ENCODE data around the gene RNF8. TPM values are rescaled to one million over a fixed set of nuclear protein-coding genes. Genes with fewer than 3 reads are reported as not detected.

RNF8 gene
- total and polyA plus RNA-seq, 2 donors (not counting 1 experiment from before 2014, with no cell fraction given): 19.5 to 20.6 TPM

DNA sequence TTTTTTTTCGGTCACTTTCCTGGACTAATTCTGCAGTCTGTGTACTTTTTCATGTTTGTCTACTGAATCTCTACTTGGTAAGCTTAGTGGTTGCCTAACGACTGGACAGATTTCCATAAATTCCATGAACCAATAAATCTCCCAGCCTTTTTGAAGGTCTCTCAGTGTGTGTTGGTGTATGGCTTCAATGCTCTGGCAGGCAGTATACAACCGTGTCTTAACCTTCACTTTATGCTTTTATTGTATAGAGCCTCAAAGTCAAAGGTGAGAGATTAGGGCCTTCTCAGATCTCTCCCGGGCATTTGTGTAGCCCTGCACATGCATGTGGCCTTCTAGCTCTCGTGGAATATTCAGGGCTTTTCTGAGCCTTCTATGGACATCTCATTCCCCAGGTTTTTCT is 64.9 kb downstream of the RNF8 start:
- no peak overlapping the region for H3K27ac ChIP-seq (ENCODE audit: insufficient read depth, low read length)
- H3K27me3 ChIP-seq (ENCODE audit: control insufficient read depth, insufficient read depth, low read length): no peaks in the 10 kb centered on the region
- H3K4me3 ChIP-seq (replicated peaks in 1 of 4; ENCODE audit: control extremely low read depth in 1 of 4, insufficient read depth in 1 of 4, low read depth in 3 of 4, low read length in 4 of 4): no peak overlapping the region
- H2AFZ ChIP-seq (ENCODE audit: low read length): no peak overlapping the region
- no peaks in the 10 kb centered on the region for H3K36me3 ChIP-seq (ENCODE audit: control insufficient read depth, insufficient read depth, low read length)
- H4K20me1 ChIP-seq (ENCODE audit: control insufficient read depth, extremely low read depth, insufficient read depth, low read length): no peaks in the 10 kb centered on the region
- H3K9ac ChIP-seq (ENCODE audit: insufficient read depth, low read length): no peak overlapping the region
- no peak overlapping the region for H3K4me2 ChIP-seq (ENCODE audit: extremely low read depth, insufficient read depth, low read length)
- no peak for TF ChIP-seq EZH2 (IDR thresholded peaks at IDR 0.05; ENCODE audit: low read length, missing control alignments)
- no peak for TF ChIP-seq CTCF (conservative IDR thresholded peaks at IDR 0.05 in 1 of 2, IDR thresholded peaks at IDR 0.05 in 1 of 2; ENCODE audit: low read depth in 1 of 2, low read length in 2 of 2)
- H3K9me3 ChIP-seq (ENCODE audit: control insufficient read depth, insufficient read depth, low read depth, low read length): no peaks in the 10 kb centered on the region
- H3K79me2 ChIP-seq (ENCODE audit: control insufficient read depth, insufficient read depth, low read length): no peaks in the 10 kb centered on the region
- DNase-seq (ENCODE audit: low read depth in 2 of 2): no peak
- no peaks in the 10 kb centered on the region for H3K4me1 ChIP-seq (ENCODE audit: control insufficient read depth, extremely low read depth, insufficient read depth, low read length)

- no peak overlapping the region for H2AFZ ChIP-seq (ENCODE audit: low read length)
- no peaks in the 10 kb centered on the region for H4K20me1 ChIP-seq (ENCODE audit: control insufficient read depth, extremely low read depth, insufficient read depth, low read length)
- no peaks in the 10 kb centered on the region for H3K36me3 ChIP-seq (ENCODE audit: control insufficient read depth, insufficient read depth, low read length)
- no peaks in the 10 kb centered on the region for H3K79me2 ChIP-seq (ENCODE audit: control insufficient read depth, insufficient read depth, low read length)
- DNase-seq (ENCODE audit: low read depth in 2 of 2): no peak
- H3K4me1 ChIP-seq (ENCODE audit: control insufficient read depth, extremely low read depth, insufficient read depth, low read length): no peaks in the 10 kb centered on the region
- no peaks in the 10 kb centered on the region for H3K9me3 ChIP-seq (ENCODE audit: control insufficient read depth, insufficient read depth, low read depth, low read length)
- H3K27me3 ChIP-seq (ENCODE audit: control insufficient read depth, insufficient read depth, low read length): peaks cover 3% of the 10 kb centered on the region
- TF ChIP-seq CTCF (conservative IDR thresholded peaks at IDR 0.05 in 1 of 2, IDR thresholded peaks at IDR 0.05 in 1 of 2; ENCODE audit: low read depth in 1 of 2, low read length in 2 of 2): no peak
- no peak for TF ChIP-seq EZH2 (IDR thresholded peaks at IDR 0.05; ENCODE audit: low read length, missing control alignments)
- no peak overlapping the region for H3K4me3 ChIP-seq (replicated peaks in 1 of 4; ENCODE audit: control extremely low read depth in 1 of 4, insufficient read depth in 1 of 4, low read depth in 3 of 4, low read length in 4 of 4)
- no peak overlapping the region for H3K4me2 ChIP-seq (ENCODE audit: extremely low read depth, insufficient read depth, low read length)
- no peak overlapping the region for H3K9ac ChIP-seq (ENCODE audit: insufficient read depth, low read length)
- H3K27ac ChIP-seq (ENCODE audit: insufficient read depth, low read length): no peak overlapping the region
Observed at GRCh38 chr6:37426058-37426944, 72.5 kb downstream of the RNF8 start.

DNA sequence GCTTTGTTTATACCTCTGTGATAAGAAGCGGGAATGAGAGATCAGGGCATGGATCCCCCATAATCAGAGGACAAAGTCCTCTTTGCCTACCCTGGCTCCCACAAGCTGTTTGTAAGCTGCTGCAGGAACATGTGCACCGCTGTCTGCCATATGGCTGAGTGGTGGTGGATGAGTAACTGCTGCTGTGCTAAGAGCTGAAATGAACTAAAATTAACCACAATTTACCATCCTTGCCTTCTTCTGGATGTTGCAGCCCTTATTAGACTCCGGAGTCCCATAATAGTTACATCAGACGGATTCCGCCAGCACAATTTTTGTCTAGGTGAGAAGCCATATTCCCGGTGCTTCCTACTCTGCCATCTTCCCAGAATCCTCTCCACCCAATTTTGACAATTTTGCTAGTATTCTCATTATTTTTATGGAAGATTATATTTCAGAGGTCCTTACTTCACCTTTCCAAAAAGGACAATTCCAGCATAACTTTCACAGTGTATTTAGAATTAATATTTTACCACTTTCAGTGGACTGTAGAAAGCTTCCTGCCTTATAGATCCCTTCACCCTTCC is 73.2 kb downstream of the RNF8 start:
- H3K79me2 ChIP-seq (ENCODE audit: control insufficient read depth, insufficient read depth, low read length): no peaks in the 10 kb centered on the region
- H3K4me2 ChIP-seq (ENCODE audit: extremely low read depth, insufficient read depth, low read length): no peak overlapping the region
- H3K4me1 ChIP-seq (ENCODE audit: control insufficient read depth, extremely low read depth, insufficient read depth, low read length): no peaks in the 10 kb centered on the region
- no peaks in the 10 kb centered on the region for H3K9me3 ChIP-seq (ENCODE audit: control insufficient read depth, insufficient read depth, low read depth, low read length)
- H4K20me1 ChIP-seq (ENCODE audit: control insufficient read depth, extremely low read depth, insufficient read depth, low read length): no peaks in the 10 kb centered on the region
- TF ChIP-seq EZH2 (IDR thresholded peaks at IDR 0.05; ENCODE audit: low read length, missing control alignments): no peak
- TF ChIP-seq CTCF (conservative IDR thresholded peaks at IDR 0.05 in 1 of 2, IDR thresholded peaks at IDR 0.05 in 1 of 2; ENCODE audit: low read depth in 1 of 2, low read length in 2 of 2): no peak
- no peak overlapping the region for H3K27ac ChIP-seq (ENCODE audit: insufficient read depth, low read length)
- peak in 1 of 2 donors; percentile 28 for DNase-seq (ENCODE audit: low read depth in 2 of 2)
- H3K36me3 ChIP-seq (ENCODE audit: control insufficient read depth, insufficient read depth, low read length): no peaks in the 10 kb centered on the region
- H3K27me3 ChIP-seq (ENCODE audit: control insufficient read depth, insufficient read depth, low read length): peaks cover 3% of the 10 kb centered on the region
- no peak overlapping the region for H3K9ac ChIP-seq (ENCODE audit: insufficient read depth, low read length)
- no peak overlapping the region for H2AFZ ChIP-seq (ENCODE audit: low read length)
- no peak overlapping the region for H3K4me3 ChIP-seq (replicated peaks in 1 of 4; ENCODE audit: control extremely low read depth in 1 of 4, insufficient read depth in 1 of 4, low read depth in 3 of 4, low read length in 4 of 4)

Data from fibroblast of lung (primary cell).